ENCODE data around the gene ODAPH. TPM values are rescaled to one million over a fixed set of nuclear protein-coding genes. Genes with fewer than 3 reads are reported as not detected.
"Not testable (repeated sequence)": the region's sequence is repeated elsewhere in the genome, so short reads cannot be mapped to it uniquely, and the experiment has no call there.

The ODAPH gene
- total and polyA plus RNA-seq, 2 donors (not counting 1 experiment from before 2014, with no cell fraction given): not detected

DNA sequence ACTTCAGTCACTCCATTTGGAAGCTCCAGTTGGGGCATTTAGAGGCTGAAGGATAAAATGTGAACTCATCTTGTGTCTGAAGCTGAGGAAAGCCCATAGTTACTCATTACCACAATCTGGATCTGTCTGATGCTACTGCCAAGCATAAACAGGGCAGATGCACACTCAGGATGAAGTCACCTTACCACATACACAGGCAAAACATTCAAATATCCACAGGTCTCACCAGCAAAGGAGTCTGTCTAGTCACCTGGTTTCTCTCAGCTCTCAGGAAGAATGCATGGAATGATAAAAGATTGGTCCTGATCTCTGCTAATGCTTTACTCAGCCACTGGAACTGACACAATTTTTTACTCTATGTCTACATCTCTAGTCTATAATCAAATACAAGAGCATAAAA lies 13.0 kb upstream of the ODAPH start:
- H3K4me2 ChIP-seq (ENCODE audit: extremely low read depth, insufficient read depth, low read length): no peak overlapping the region
- no peaks in the 10 kb centered on the region for H3K4me1 ChIP-seq (ENCODE audit: control insufficient read depth, extremely low read depth, insufficient read depth, low read length)
- H3K27ac ChIP-seq (ENCODE audit: insufficient read depth, low read length): no peak overlapping the region
- no peaks in the 10 kb centered on the region for H3K27me3 ChIP-seq (ENCODE audit: control insufficient read depth, insufficient read depth, low read length)
- no peaks in the 10 kb centered on the region for H3K9me3 ChIP-seq (ENCODE audit: control insufficient read depth, insufficient read depth, low read depth, low read length)
- peak; percentile 10 to 95 for DNase-seq (ENCODE audit: low read depth in 2 of 2)
- no peak overlapping the region for H2AFZ ChIP-seq (ENCODE audit: low read length)
- no peaks in the 10 kb centered on the region for H3K79me2 ChIP-seq (ENCODE audit: control insufficient read depth, insufficient read depth, low read length)
- no peak overlapping the region for H3K4me3 ChIP-seq (replicated peaks in 1 of 4; ENCODE audit: control extremely low read depth in 1 of 4, insufficient read depth in 1 of 4, low read depth in 3 of 4, low read length in 4 of 4)
- TF ChIP-seq EZH2 (IDR thresholded peaks at IDR 0.05; ENCODE audit: low read length, missing control alignments): no peak
- TF ChIP-seq, protein P1, sequence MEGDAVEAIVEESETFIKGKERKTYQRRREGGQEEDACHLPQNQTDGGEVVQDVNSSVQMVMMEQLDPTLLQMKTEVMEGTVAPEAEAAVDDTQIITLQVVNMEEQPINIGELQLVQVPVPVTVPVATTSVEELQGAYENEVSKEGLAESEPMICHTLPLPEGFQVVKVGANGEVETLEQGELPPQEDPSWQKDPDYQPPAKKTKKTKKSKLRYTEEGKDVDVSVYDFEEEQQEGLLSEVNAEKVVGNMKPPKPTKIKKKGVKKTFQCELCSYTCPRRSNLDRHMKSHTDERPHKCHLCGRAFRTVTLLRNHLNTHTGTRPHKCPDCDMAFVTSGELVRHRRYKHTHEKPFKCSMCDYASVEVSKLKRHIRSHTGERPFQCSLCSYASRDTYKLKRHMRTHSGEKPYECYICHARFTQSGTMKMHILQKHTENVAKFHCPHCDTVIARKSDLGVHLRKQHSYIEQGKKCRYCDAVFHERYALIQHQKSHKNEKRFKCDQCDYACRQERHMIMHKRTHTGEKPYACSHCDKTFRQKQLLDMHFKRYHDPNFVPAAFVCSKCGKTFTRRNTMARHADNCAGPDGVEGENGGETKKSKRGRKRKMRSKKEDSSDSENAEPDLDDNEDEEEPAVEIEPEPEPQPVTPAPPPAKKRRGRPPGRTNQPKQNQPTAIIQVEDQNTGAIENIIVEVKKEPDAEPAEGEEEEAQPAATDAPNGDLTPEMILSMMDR (conservative IDR thresholded peaks at IDR 0.05 in 1 of 2, IDR thresholded peaks at IDR 0.05 in 1 of 2; ENCODE audit: low read depth in 1 of 2, low read length in 2 of 2): no peak
- no peak overlapping the region for H3K9ac ChIP-seq (ENCODE audit: insufficient read depth, low read length)
- no peaks in the 10 kb centered on the region for H4K20me1 ChIP-seq (ENCODE audit: control insufficient read depth, extremely low read depth, insufficient read depth, low read length)
- H3K36me3 ChIP-seq (ENCODE audit: control insufficient read depth, insufficient read depth, low read length): no peaks in the 10 kb centered on the region

DNA sequence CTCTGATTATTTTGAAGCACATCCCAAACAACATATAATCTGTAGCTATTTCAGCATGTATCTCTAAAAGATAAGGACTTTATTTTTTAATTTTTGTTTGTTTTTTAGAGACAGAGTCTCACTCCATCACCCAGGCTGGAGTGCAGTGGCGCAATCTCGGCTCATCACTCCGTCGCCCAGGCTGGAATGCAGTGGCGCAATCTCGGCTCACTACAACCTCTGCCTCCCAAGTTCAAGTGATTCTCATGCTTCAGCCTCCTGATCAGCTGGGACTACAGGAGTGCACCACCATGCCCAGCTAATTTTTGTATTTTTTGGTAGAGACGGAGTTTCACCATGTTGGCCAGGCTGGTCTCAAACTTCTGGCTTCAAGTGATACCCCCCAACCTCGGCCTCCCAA lies 11.6 kb upstream of the ODAPH start:
- H3K4me1 ChIP-seq (ENCODE audit: control insufficient read depth, extremely low read depth, insufficient read depth, low read length); H3K9ac ChIP-seq (ENCODE audit: insufficient read depth, low read length); H3K79me2 ChIP-seq (ENCODE audit: control insufficient read depth, insufficient read depth, low read length); H3K4me3 ChIP-seq (replicated peaks in 1 of 4; ENCODE audit: control extremely low read depth in 1 of 4, insufficient read depth in 1 of 4, low read depth in 3 of 4, low read length in 4 of 4); H3K9me3 ChIP-seq (ENCODE audit: control insufficient read depth, insufficient read depth, low read depth, low read length); H3K4me2 ChIP-seq (ENCODE audit: extremely low read depth, insufficient read depth, low read length); H3K36me3 ChIP-seq (ENCODE audit: control insufficient read depth, insufficient read depth, low read length); H3K27ac ChIP-seq (ENCODE audit: insufficient read depth, low read length); H2AFZ ChIP-seq (ENCODE audit: low read length); H3K27me3 ChIP-seq (ENCODE audit: control insufficient read depth, insufficient read depth, low read length); H4K20me1 ChIP-seq (ENCODE audit: control insufficient read depth, extremely low read depth, insufficient read depth, low read length): not testable (repeated sequence)
- peak in 1 of 2 donors; percentile 14 for DNase-seq (ENCODE audit: low read depth in 2 of 2)

DNA sequence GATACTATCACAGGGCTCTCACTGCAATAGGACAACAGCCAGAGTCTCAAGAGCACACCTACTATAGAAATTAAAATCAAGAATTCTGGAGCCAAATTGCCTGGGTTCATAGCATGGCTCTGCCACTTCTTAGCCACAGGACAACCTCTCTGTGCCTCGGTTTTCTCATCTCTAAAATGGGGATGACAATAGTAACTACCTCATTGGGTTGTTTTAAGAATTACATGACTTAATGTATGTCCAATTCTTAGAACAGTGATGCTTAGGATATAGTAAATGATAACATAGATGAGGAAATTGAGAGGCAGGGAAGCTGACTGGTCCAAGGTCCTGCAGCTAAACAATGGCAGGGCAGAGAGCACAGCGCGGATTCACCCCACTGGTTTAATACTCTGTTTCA lies 11.0 kb upstream of the ODAPH start:
- Histone ChIP-seq H3K27me3 (ENCODE audit: control insufficient read depth, insufficient read depth, low read length) (no peaks in the 10 kb centered on the region), H3K4me1 (ENCODE audit: control insufficient read depth, extremely low read depth, insufficient read depth, low read length) (no peaks in the 10 kb centered on the region), H4K20me1 (ENCODE audit: control insufficient read depth, extremely low read depth, insufficient read depth, low read length) (no peaks in the 10 kb centered on the region), H3K9me3 (ENCODE audit: control insufficient read depth, insufficient read depth, low read depth, low read length) (no peaks in the 10 kb centered on the region), H3K4me3 (replicated peaks in 1 of 4; ENCODE audit: control extremely low read depth in 1 of 4, insufficient read depth in 1 of 4, low read depth in 3 of 4, low read length in 4 of 4) (no peak overlapping the region), H3K36me3 (ENCODE audit: control insufficient read depth, insufficient read depth, low read length) (no peaks in the 10 kb centered on the region), H3K79me2 (ENCODE audit: control insufficient read depth, insufficient read depth, low read length) (no peaks in the 10 kb centered on the region), H2AFZ (ENCODE audit: low read length) (no peak overlapping the region), H3K4me2 (ENCODE audit: extremely low read depth, insufficient read depth, low read length) (no peak overlapping the region), H3K27ac (ENCODE audit: insufficient read depth, low read length) (no peak overlapping the region), H3K9ac (ENCODE audit: insufficient read depth, low read length) (no peak overlapping the region)
- TF ChIP-seq EZH2 (IDR thresholded peaks at IDR 0.05; ENCODE audit: low read length, missing control alignments): no peak
- DNase-seq (ENCODE audit: low read depth in 2 of 2): no peak

DNA sequence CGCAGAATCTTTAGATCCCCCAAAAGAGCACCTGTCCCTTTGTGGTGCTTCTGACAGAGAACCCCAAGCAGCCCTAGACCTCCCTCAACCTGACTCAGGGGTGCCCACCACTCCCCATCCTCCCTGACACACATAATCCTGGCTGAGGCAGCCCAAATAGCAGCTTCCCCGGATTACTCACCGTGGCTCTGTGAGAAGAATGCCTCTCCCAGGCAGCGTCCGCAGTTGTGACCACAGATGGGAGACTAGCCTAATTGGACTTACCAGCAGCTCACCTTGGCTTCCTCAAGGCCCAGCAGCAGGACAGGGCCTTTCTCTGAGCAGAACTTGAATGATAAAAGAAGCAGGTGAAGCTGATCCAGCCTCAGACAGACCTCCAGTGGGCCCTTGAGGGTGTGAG lies 10.3 kb upstream of the ODAPH start:
- DNase-seq (ENCODE audit: low read depth in 2 of 2): peak in 1 of 2 donors; percentile 88
- H3K79me2 ChIP-seq (ENCODE audit: control insufficient read depth, insufficient read depth, low read length): no peaks in the 10 kb centered on the region
- H3K4me2 ChIP-seq (ENCODE audit: extremely low read depth, insufficient read depth, low read length): no peak overlapping the region
- H3K27me3 ChIP-seq (ENCODE audit: control insufficient read depth, insufficient read depth, low read length): no peaks in the 10 kb centered on the region
- no peak overlapping the region for H2AFZ ChIP-seq (ENCODE audit: low read length)
- H3K27ac ChIP-seq (ENCODE audit: insufficient read depth, low read length): no peak overlapping the region
- H3K4me1 ChIP-seq (ENCODE audit: control insufficient read depth, extremely low read depth, insufficient read depth, low read length): no peaks in the 10 kb centered on the region
- no peaks in the 10 kb centered on the region for H4K20me1 ChIP-seq (ENCODE audit: control insufficient read depth, extremely low read depth, insufficient read depth, low read length)
- H3K9ac ChIP-seq (ENCODE audit: insufficient read depth, low read length): no peak overlapping the region
- H3K4me3 ChIP-seq (replicated peaks in 1 of 4; ENCODE audit: control extremely low read depth in 1 of 4, insufficient read depth in 1 of 4, low read depth in 3 of 4, low read length in 4 of 4): no peak overlapping the region
- H3K36me3 ChIP-seq (ENCODE audit: control insufficient read depth, insufficient read depth, low read length): no peaks in the 10 kb centered on the region
- TF ChIP-seq EZH2 (IDR thresholded peaks at IDR 0.05; ENCODE audit: low read length, missing control alignments): no peak
- TF ChIP-seq, protein P1 (conservative IDR thresholded peaks at IDR 0.05 in 1 of 2, IDR thresholded peaks at IDR 0.05 in 1 of 2; ENCODE audit: low read depth in 1 of 2, low read length in 2 of 2): no peak
- no peaks in the 10 kb centered on the region for H3K9me3 ChIP-seq (ENCODE audit: control insufficient read depth, insufficient read depth, low read depth, low read length)
